GM12878 (cell line): Measurements from ENCODE around the gene DNAJC4. TPM values are rescaled to one million over a fixed set of nuclear protein-coding genes. Genes with fewer than 3 reads are reported as not detected.

Source experiments
- ATAC-seq: fragments of 200-7000 bp; cut with Tn5 transposase; 3 replicates; pipeline ENCODE4 v1.9.1; 2020; ENCODE audit warnings: mild to moderate bottlenecking, moderate library complexity
- BruUV-seq: library from RNA; stranded (reverse); fragments of 400-500 nt; replicated peaks from 2 replicates; lab custom pipeline; 2021; lab: Mats Ljungman, UMichigan
- CTCF ChIA-PET: fragments of 300-600 bp; sonication (Branson Sonifier 250); formaldehyde crosslinking; extraction: SDS; loops from one replicate; lab custom pipeline; 2021; ENCODE audit warnings: inconsistent platforms; lab: Yijun Ruan, JAX
- POLR2A ChIA-PET: fragments of 350-600 bp; formaldehyde crosslinking; extraction: SDS; loops from one replicate; lab custom pipeline; 2021; ENCODE audit warnings: inconsistent platforms; lab: Charles Lee
- RAD21 ChIA-PET: fragments of 300-600 bp; sonication (Branson Sonifier 250); formaldehyde crosslinking; loops from one replicate; lab custom pipeline; 2023; ENCODE audit warnings: antibody characterized with exemption; ENCODE audit not compliant: unreplicated experiment; lab: Charles Lee
- SMC1A ChIA-PET: fragments of 300-600 bp; sonication (Branson Sonifier 250); formaldehyde crosslinking; loops from one replicate; lab custom pipeline; 2023; ENCODE audit not compliant: unreplicated experiment, uncharacterized antibody; lab: Charles Lee
- DNase-seq: peaks from one replicate; pipeline ENCODE4 v3.0.0-alpha.2; 2011; ENCODE audit warnings: low read depth, low spot score
- FAIRE-seq: peaks from 3 replicates; lab custom pipeline; 2011; peaks lifted over from hg19 to GRCh38; lab: Jason Lieb, UNC
- H2AFZ ChIP-seq: 2 replicates; pipeline ENCODE4 v1.6.0; 2011; ENCODE audit warnings: low read depth, low read length, control low read depth; ENCODE audit not compliant: control insufficient read depth
- H3K27ac ChIP-seq: 2 replicates; pipeline ENCODE4 v1.5.1; 2011; ENCODE audit warnings: control low read depth; ENCODE audit not compliant: control insufficient read depth, insufficient read depth
- H3K27me3 ChIP-seq, 2 experiments: replicated peaks in 1 of 2; 2 replicates each; pipeline versions ENCODE4 v1.6.0 to v1.6.1; 2011; ENCODE audit warnings: low read length in 1 of 2; ENCODE audit not compliant: control insufficient read depth in 2 of 2, insufficient read depth in 2 of 2
- H3K36me3 ChIP-seq, 2 experiments: 2 replicates each; pipeline ENCODE4 v1.5.1; 2011; ENCODE audit warnings: low read length in 1 of 2; ENCODE audit not compliant: control insufficient read depth in 2 of 2, insufficient read depth in 2 of 2
- H3K4me1 ChIP-seq: 2 replicates; pipeline ENCODE4 v1.6.1; 2011; ENCODE audit warnings: mild to moderate bottlenecking, low read length, moderate library complexity, mixed read lengths; ENCODE audit not compliant: control insufficient read depth, insufficient read depth
- H3K4me2 ChIP-seq: 2 replicates; pipeline ENCODE4 v1.6.0; 2011; ENCODE audit warnings: control low read depth; ENCODE audit not compliant: control insufficient read depth, insufficient read depth
- H3K4me3 ChIP-seq: fragments of 200-600 bp; sonication (generic); 2 replicates; pipeline ENCODE4 v1.5.1; 2016
- H3K79me2 ChIP-seq: 2 replicates; pipeline ENCODE4 v1.6.0; 2011; ENCODE audit warnings: low read length; ENCODE audit not compliant: control insufficient read depth, insufficient read depth
- H3K9ac ChIP-seq: 2 replicates; pipeline ENCODE4 v1.8.0; 2011; ENCODE audit warnings: low read length, control low read depth, mixed read lengths; ENCODE audit not compliant: control insufficient read depth, insufficient read depth
- H3K9me3 ChIP-seq: replicated peaks from 3 replicates; pipeline ENCODE4 v1.5.1; 2011; ENCODE audit warnings: mild to moderate bottlenecking, low read length; ENCODE audit not compliant: control insufficient read depth, insufficient read depth
- H4K20me1 ChIP-seq: 2 replicates; pipeline ENCODE4 v1.6.0; 2011; ENCODE audit not compliant: control insufficient read depth, insufficient read depth
- BRCA1 ChIP-seq: IDR thresholded peaks from 2 replicates; pipeline ENCODE4 v1.6.1; 2011; ENCODE audit warnings: low read depth, low read length, improper control_type of control experiment
- DPF2 ChIP-seq: fragments of 450-650 bp; IDR thresholded peaks from 2 replicates; pipeline ENCODE4 v1.6.1; 2017; ENCODE audit warnings: mild to moderate bottlenecking
- EGR1 ChIP-seq, 2 experiments: IDR thresholded peaks; 1 replicate in 1 of 2; 2 replicates in 1 of 2; pipeline ENCODE4 v1.6.1; 2011 to 2012; ENCODE audit warnings: low read depth in 2 of 2, low read length in 2 of 2, borderline replicate concordance in 1 of 2, mild to moderate bottlenecking in 1 of 2, moderate library complexity in 1 of 2
- ESRRA ChIP-seq: IDR thresholded peaks from 2 replicates; pipeline ENCODE4 v1.6.1; 2012; ENCODE audit warnings: mild to moderate bottlenecking, low read length, improper control_type of control experiment
- KAT2A ChIP-seq: conservative IDR thresholded peaks from 2 replicates; pipeline ENCODE4 v1.6.1; 2011; ENCODE audit warnings: low read depth, low read length; ENCODE audit not compliant: control insufficient read depth
- MLLT1 ChIP-seq: fragments of 450-650 bp; IDR thresholded peaks from 2 replicates; pipeline ENCODE4 v1.6.1; 2016; ENCODE audit warnings: mild to moderate bottlenecking
- MXI1 ChIP-seq: fragments of 150-350 bp; IDR thresholded peaks from 2 replicates; pipeline ENCODE4 v1.6.1; 2011; ENCODE audit warnings: low read depth, mild to moderate bottlenecking, inconsistent platforms, low read length, improper control_type of control experiment
- NR2C2 ChIP-seq: IDR thresholded peaks from 2 replicates; pipeline ENCODE4 v1.6.1; 2011; ENCODE audit warnings: borderline replicate concordance, low read depth; ENCODE audit not compliant: control insufficient read depth, insufficient read length
- NR2F1 ChIP-seq: fragments of 450-650 bp; conservative IDR thresholded peaks from 2 replicates; pipeline ENCODE4 v1.6.1; 2017; ENCODE audit warnings: mild to moderate bottlenecking
- POLR2A ChIP-seq: IDR thresholded peaks from 2 replicates; pipeline ENCODE4 v1.6.1; 2011; ENCODE audit warnings: low read depth, mild to moderate bottlenecking, low read length
- POLR2AphosphoS5 ChIP-seq: IDR thresholded peaks from 2 replicates; pipeline ENCODE4 v1.6.1; 2011; ENCODE audit warnings: mild to moderate bottlenecking, low read length, inconsistent platforms
- RAD21 ChIP-seq: IDR thresholded peaks from 2 replicates; pipeline ENCODE4 v1.6.1; 2011; ENCODE audit warnings: mild to moderate bottlenecking, low read depth, low read length, moderate library complexity; ENCODE audit not compliant: insufficient read depth
- RUNX3 ChIP-seq: IDR thresholded peaks from 2 replicates; pipeline ENCODE4 v1.6.1; 2012; ENCODE audit warnings: low read length, inconsistent platforms
- SIX5 ChIP-seq: IDR thresholded peaks from 2 replicates; pipeline ENCODE4 v1.6.1; 2011; ENCODE audit warnings: mild to moderate bottlenecking, low read depth, low read length, moderate library complexity; ENCODE audit not compliant: severe bottlenecking
- SREBF2 ChIP-seq: IDR thresholded peaks from 2 replicates; pipeline ENCODE4 v1.6.1; 2012; ENCODE audit warnings: mild to moderate bottlenecking, low read length
- TARDBP ChIP-seq: IDR thresholded peaks from 2 replicates; pipeline ENCODE4 v1.6.1; 2016; ENCODE audit warnings: borderline replicate concordance
- TCF3 ChIP-seq: IDR thresholded peaks from 2 replicates; pipeline ENCODE4 v1.6.1; 2012; ENCODE audit warnings: low read depth, mild to moderate bottlenecking, low read length, borderline replicate concordance; ENCODE audit not compliant: insufficient read depth
- ZBTB4 ChIP-seq: fragments of 450-650 bp; formaldehyde crosslinking; IDR thresholded peaks from 2 replicates; pipeline ENCODE4 v1.4.0; 2022; ENCODE audit warnings: mild to moderate bottlenecking, moderate library complexity
- WGBS: methylation state at CpG from one replicate; pipeline ENCODE4 v1.1.6; 2016; ENCODE audit warnings: low lambda C conversion rate; ENCODE audit not compliant: insufficient replicate concordance, insufficient coverage; ENCODE audit errors: missing lambda C conversion rate; 5-methylcytosine and 5-hydroxymethylcytosine counted together
- in situ Hi-C: fragments of 300-500 bp; cut with MboI; formaldehyde crosslinking; loops from 9 replicates; pipeline ENCODE4 v1.14.3; 2018; ENCODE audit warnings: mixed read lengths
- intact Hi-C: fragments of 100-400 bp; cut with micrococcal nuclease; formaldehyde crosslinking; loops from one replicate; pipeline ENCODE4 v1.14.2; 2022; ENCODE audit not compliant: unreplicated experiment
- polyA plus RNA-seq, 11 experiments: library from polyadenylated mRNA; depleted of rRNA in 4 of 11; unstranded in 6 of 11; stranded (reverse) in 5 of 11; fragments of >200 nt; fragmentation: Nextera tagmentation in 4 of 11; fragmentation: Illumina TruSeq in 1 of 11; extraction: Ambion mirVana in 4 of 11; extraction: Trizol in 1 of 11; gene quantifications; 1 replicate in 1 of 11; 2 replicates in 10 of 11; pipeline versions ENCODE4 v1.2.1 to v1.2.3, GENCODE V29; 2011 to 2016; ENCODE audit warnings: inconsistent platforms in 2 of 11, missing spikeins in 2 of 11, low read depth in 1 of 11
- total RNA-seq, 4 experiments: library from RNA; depleted of rRNA in 3 of 4; stranded (reverse); fragments of >200 nt in 3 of 4; fragmentation: Illumina TruSeq in 1 of 4; extraction: Trizol in 1 of 4; gene quantifications; 2 replicates each; pipeline versions ENCODE4 v1.2.1 to v1.2.3, GENCODE V29; 2013 to 2021

DNAJC4 gene
- total and polyA plus RNA-seq, 10 of the 15 experiments (the other 5 are each of a cell fraction or from before 2014, with no cell fraction given), result 3.7 to 64.9 (median 30.1) TPM

GRCh38 chr11:64254326-64254725 lies 24.0 kb downstream of the DNAJC4 start (continued):
- TF ChIP-seq ZBTB4 (CRISPR knock-in tag) (no peak), POLR2AphosphoS5 (no peak)

- Histone ChIP-seq H3K9me3 (no peaks in the 10 kb centered on the region), H2AFZ (no peak overlapping the region)
Observed at GRCh38 chr11:64255135-64256128, 25.1 kb downstream of the DNAJC4 start.

More at GRCh38 chr11:64255135-64256128, 25.1 kb downstream of the DNAJC4 start:
- no peak for FAIRE-seq
- Histone ChIP-seq H3K27ac (no peak overlapping the region), H3K36me3 (peaks cover 0 to 5% of the 10 kb centered on the region in 2 experiments; a peak in 2 of 4 replicates), H3K4me1 (peaks cover 17% of the 10 kb centered on the region), H3K79me2 (no peaks in the 10 kb centered on the region; the same call in 1 of the 2 replicates), H3K4me2 (no peak overlapping the region), H3K4me3 (no peak overlapping the region), H3K27me3 (no peaks in the 10 kb centered on the region), H3K9ac (no peak overlapping the region), H4K20me1 (no peaks in the 10 kb centered on the region)
- BruUV-seq, result no TSS peak
- SMC1A ChIA-PET, result no interaction called here
- intact Hi-C loops (no loop called here), in situ Hi-C loops (no loop called here)
- CTCF ChIA-PET, result interaction anchor here (0.9 kb wide), 1 partner anchor 45 kb away, joined by 4 read pairs; the partner anchor contains the start of gene CATSPERZ
- TF ChIP-seq NR2F1 (no peak), EGR1 (IDR thresholded peaks at IDR 0.05; ENCODE audit: borderline replicate concordance in 1 of 2, low read depth in 2 of 2, low read length in 2 of 2) (no peak), POLR2A (no peak), KAT2A (no peak), MXI1 (no peak), MLLT1 (no peak), TARDBP (no peak), ESRRA (no peak), DPF2 (no peak), TCF3 (no peak), BRCA1 (no peak), RUNX3 (no peak), RAD21 (no peak), NR2C2 (no peak), SREBF2 (no peak), SIX5 (no peak)
- no peak for DNase-seq
- POLR2A ChIA-PET, result interaction anchor here (0.5 to 0.7 kb wide), 4 partner anchors 10 to 1439 kb away, joined by 3 read pairs; no protein-coding TSS in a partner anchor
- RAD21 ChIA-PET, result no interaction called here
- no peak for ATAC-seq
- 87% methylated on average over 34 of the region's 35 CpGs for WGBS
